KOPT-K1 (cell line): ENCODE data around the gene GTF2B.
"Not testable (repeated sequence)": the region's sequence is repeated elsewhere in the genome, so short reads cannot be mapped to it uniquely, and the experiment has no call there.

Experiments used
- H3K27ac ChIP-seq: fragments of 200-600 bp; sonication (generic); 2 replicates; pipeline ENCODE4 v1.5.1; 2016; ENCODE audit warnings: antibody characterized with exemption, mild to moderate bottlenecking, low read depth, low read length; ENCODE audit not compliant: poor library complexity, severe bottlenecking
- H3K36me3 ChIP-seq: fragments of 200-600 bp; sonication (generic); 2 replicates; pipeline ENCODE4 v1.5.1; 2017; ENCODE audit warnings: antibody characterized with exemption, mild to moderate bottlenecking, low read length, moderate library complexity; ENCODE audit not compliant: insufficient read depth
- H3K9me3 ChIP-seq: fragments of 200-600 bp; sonication (generic); 2 replicates; pipeline ENCODE4 v1.5.1; 2017; ENCODE audit warnings: antibody characterized with exemption, low read length, mild to moderate bottlenecking; ENCODE audit not compliant: insufficient read depth, poor library complexity, severe bottlenecking

GTF2B gene, protein sequence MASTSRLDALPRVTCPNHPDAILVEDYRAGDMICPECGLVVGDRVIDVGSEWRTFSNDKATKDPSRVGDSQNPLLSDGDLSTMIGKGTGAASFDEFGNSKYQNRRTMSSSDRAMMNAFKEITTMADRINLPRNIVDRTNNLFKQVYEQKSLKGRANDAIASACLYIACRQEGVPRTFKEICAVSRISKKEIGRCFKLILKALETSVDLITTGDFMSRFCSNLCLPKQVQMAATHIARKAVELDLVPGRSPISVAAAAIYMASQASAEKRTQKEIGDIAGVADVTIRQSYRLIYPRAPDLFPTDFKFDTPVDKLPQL

DNA sequence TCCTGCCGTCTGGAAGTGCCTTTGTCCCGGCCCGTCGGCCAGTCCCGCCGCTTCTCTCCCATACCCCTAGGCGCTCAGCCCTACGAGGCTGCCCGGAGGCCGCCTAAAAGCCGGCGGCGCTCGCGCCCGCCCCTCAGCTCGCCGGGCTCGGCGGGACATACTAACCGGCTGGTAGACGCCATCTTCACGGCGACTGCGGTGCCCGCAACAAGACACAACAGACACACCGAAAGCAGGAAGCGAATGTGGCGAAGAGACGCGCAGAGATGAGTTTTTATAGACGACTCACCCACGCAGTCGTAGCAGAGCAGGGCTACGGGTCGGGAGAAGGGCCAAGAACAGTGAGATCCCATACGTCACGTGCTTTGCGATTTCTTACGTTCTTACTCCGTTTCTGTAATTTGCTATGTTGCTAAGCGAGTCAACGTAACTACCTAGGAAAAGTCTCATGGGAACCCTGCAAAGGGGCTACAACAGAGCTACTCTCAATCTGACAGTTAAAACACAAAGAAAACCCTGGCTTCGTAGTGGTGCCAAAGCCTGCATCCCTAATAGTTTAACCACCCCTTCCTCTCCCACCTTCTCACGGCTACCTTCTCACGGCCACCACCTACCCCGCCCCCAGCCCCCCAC, at the start of gene GTF2B:
Gene GTF2B (minus strand): TSS at position 250 of the 633 bp plus-strand sequence. CDS start 68 bp downstream, at position 182.
- peak within 1 kb of the TSS; percentile 80 for H3K27ac ChIP-seq
- H3K36me3 ChIP-seq: peaks cover 18% of the 10 kb centered on the region
- no peaks in the 10 kb centered on the region for H3K9me3 ChIP-seq

DNA sequence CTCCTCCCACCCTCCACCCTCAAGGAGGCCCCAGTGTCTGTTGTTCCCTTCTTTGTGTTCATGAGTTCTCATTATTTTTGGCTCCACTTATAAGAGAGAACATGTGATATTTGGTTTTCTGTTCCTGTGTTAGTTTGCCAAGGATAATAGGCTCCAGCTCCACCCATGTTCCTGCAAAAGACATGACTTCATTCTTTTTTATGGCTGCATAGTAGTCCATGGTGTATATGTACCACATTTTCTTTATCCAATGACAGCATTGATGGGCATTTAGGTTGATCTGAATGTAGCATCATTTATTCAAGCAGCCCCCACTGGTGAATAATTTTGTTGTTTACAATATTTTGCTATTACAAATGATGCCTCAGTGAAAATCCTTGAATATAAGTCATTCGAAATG, 47.2 kb upstream of the GTF2B start:
- H3K9me3 ChIP-seq, H3K27ac ChIP-seq: not testable (repeated sequence)
- H3K36me3 ChIP-seq: peaks cover 87% of the 10 kb centered on the region

- Histone ChIP-seq H3K27ac (no peak overlapping the region), H3K36me3 (peaks cover 86% of the 10 kb centered on the region), H3K9me3 (no peaks in the 10 kb centered on the region)
Measured at GRCh38 chr1:88936760-88937342, 45.5 kb upstream of the GTF2B start.

DNA sequence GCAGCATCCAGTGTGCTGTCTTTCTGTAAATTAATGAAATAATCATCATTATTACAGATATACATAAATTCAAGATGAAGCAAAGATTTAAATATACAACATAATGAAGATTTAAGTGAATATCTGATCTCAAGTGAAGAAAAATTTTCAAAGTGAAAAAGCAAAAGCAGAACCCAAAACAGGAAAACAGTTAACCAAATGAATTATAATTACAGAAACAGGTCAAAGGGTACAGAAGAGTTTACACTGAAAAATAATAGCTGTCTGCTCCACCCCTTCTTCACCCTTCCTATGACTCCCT, 44.8 kb upstream of the GTF2B start:
- Histone ChIP-seq H3K27ac (no peak overlapping the region), H3K36me3 (peaks cover 84% of the 10 kb centered on the region), H3K9me3 (no peaks in the 10 kb centered on the region)

DNA sequence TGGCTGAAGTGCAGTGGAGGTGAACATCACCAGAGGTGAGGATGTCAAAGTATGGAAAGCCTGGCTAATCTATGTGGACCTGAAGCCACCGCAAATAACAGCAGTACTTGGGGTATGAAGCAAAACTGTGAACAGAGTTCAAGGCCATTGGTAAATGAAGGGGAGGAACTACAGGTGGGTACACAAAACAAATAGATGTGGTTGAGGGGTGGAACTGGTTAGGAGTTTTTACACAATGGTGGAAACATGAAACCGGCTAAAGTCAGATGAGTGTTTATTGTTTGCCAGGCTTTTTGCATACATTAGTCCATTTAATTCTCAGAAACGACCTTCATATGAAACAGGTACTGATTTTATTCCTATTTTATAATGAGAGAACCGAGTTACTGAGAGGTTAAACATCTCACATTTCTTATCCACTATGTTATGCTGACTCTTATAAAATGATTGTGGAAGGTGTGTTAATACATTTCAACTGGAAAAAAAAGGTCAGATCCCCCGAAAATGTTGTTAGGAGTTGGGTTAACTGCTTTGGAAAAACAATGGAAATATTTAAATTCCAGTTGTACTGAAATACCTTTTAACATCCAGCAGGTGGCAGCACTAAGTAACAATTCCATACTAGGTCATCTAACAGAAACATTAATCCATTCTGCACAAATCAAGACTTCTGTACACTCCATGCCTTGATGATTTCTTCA, 44.3 kb upstream of the GTF2B start:
- Histone ChIP-seq H3K9me3 (no peaks in the 10 kb centered on the region), H3K36me3 (peaks cover 83% of the 10 kb centered on the region), H3K27ac (no peak overlapping the region)

GRCh38 chr1:88930176-88930575, 38.8 kb upstream of the GTF2B start:
- peaks cover 74% of the 10 kb centered on the region for H3K36me3 ChIP-seq
- H3K27ac ChIP-seq, H3K9me3 ChIP-seq: not testable (repeated sequence)

GRCh38 chr1:88923224-88923623, 31.9 kb upstream of the GTF2B start:
- peaks cover 36% of the 10 kb centered on the region for H3K9me3 ChIP-seq
- H3K27ac ChIP-seq: no peak overlapping the region
- H3K36me3 ChIP-seq: peaks cover 87% of the 10 kb centered on the region

DNA sequence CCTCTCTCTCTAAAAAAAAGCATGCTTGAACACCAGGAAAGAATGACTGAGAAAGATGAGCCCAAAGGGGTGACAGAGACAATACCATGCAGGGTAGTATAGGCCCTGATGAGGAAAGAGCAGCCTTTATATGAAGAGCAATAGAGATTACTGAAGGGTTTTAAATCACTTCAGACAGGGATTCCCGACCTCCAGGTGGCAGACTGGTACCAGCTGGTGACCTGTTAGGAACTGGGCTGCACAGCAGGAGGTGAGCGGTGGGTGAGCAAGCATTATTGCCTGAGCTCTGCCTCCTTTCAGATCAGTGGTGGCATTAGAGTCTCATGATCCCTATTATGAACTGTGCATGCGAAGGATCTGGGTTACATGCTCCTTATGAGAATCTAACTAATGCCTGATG, 30.8 kb upstream of the GTF2B start:
- H3K27ac ChIP-seq: no peak overlapping the region

DNA sequence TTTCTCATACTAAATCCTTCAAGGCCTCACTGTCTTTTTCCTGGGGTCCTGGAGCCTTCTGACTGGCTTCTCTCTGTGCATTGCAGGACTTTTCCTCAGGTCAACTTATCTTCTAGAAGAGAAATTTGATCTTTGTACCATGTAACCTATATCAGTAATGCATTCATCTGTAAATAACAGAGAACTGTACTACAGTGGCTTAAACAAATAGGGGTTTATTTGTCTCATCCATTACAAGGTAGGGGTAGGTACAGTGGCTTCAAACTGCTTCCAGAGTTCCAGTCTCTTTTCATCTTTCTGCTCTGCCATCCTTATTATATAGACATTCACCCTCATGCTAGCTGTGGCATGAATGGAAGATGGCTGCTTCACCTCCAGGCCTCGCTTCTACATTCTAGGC, 29.5 kb upstream of the GTF2B start:
- peaks cover 80% of the 10 kb centered on the region for H3K36me3 ChIP-seq
- peaks cover 54% of the 10 kb centered on the region for H3K9me3 ChIP-seq
- no peak overlapping the region for H3K27ac ChIP-seq

More for the DNA sequence above, 30.8 kb upstream of the GTF2B start:
- Histone ChIP-seq H3K9me3 (peaks cover 46% of the 10 kb centered on the region), H3K36me3 (peaks cover 92% of the 10 kb centered on the region)

DNA sequence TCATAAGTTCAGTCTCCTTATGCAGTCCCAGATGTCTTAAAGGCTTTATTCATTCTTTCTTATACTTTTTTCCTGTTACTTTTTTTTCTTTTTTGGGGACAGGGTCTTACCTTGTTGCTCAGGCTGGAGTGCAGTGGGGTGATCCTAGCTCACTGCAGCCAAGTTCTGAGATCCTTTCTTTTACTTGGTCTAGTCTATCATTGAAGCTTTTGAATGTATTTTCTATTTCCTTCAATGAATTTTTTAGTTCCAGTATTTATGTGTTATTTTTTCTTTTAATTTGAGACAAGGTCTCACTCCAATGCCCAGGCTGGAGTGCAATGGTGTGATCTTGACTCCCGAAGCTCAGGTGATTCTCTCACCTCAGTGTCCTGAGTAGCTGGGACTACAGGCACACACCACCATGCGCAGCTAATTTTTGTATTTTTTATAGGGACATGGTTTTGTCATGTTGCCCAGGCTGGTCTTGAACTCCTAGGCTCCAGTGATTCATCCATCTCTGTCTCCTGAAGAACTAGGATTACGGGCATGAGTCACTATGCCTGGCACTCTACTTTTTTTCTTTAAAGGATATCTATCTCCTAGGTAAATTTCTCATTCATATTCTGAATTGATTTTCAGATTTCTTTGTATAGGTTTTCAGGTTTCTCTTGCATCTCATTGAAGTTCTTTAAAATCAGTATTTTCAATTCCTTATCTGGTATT, 26.1 kb upstream of the GTF2B start:
- peaks cover 37% of the 10 kb centered on the region for H3K9me3 ChIP-seq
- peaks cover 47% of the 10 kb centered on the region for H3K36me3 ChIP-seq
- no peak overlapping the region for H3K27ac ChIP-seq

GRCh38 chr1:88916883-88917282, 25.5 kb upstream of the GTF2B start:
- H3K27ac ChIP-seq: no peak overlapping the region
- peaks cover 37% of the 10 kb centered on the region for H3K9me3 ChIP-seq
- peaks cover 41% of the 10 kb centered on the region for H3K36me3 ChIP-seq

- H3K27ac ChIP-seq, H3K36me3 ChIP-seq, H3K9me3 ChIP-seq: not testable (repeated sequence)
Measured at GRCh38 chr1:88911800-88912199, 20.4 kb upstream of the GTF2B start.

DNA sequence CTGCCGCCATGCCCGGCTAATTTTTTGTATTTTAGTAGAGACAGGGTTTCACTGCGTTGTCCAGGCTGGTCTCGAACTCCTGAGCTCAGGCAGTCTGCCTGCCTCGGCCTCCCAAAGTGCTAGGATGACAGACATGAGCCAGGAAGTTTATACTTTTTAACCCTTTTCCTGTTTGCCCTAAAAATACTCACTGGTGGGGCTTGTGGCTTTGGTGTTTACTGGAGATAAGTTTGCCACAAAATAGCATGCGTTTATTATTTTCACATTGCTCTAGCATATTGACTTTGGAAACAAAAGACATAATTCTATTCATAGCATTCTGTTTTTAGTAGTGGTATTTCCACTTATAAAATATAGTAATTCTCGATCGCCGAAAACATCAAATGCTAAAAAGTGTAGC, 19.8 kb upstream of the GTF2B start:
- Histone ChIP-seq H3K27ac (no peak overlapping the region), H3K36me3 (no peaks in the 10 kb centered on the region), H3K9me3 (no peaks in the 10 kb centered on the region)

DNA sequence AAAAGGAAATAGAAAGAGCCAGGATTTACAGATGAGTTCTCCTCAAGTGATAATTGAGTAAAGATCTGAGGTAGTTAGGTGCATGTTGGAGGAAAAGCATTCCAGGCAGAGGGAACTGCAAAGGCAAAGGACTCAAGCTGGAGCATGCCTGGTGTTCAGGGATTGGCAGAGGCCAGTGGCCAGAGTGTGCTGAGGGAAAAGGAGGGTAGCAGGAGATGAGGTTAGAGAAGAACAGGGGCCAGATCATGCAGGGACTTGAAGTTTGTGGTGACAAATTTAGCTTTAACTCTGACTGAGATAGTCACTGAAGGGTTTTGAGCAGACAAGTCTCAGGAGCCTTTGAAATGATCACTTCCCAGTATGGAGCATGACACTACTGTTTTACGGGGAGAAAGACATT, 19.0 kb upstream of the GTF2B start:
- H3K36me3 ChIP-seq: no peaks in the 10 kb centered on the region
- H3K9me3 ChIP-seq: no peaks in the 10 kb centered on the region
- H3K27ac ChIP-seq: no peak overlapping the region

- Histone ChIP-seq H3K9me3 (no peaks in the 10 kb centered on the region), H3K27ac (no peak overlapping the region), H3K36me3 (no peaks in the 10 kb centered on the region)
Measured at GRCh38 chr1:88900883-88901282, 9.5 kb upstream of the GTF2B start.
